Smooth muscle cell (in vitro differentiated cells): Measurements from ENCODE around the gene RABGAP1. TPM values are rescaled to one million over a fixed set of nuclear protein-coding genes. Genes with fewer than 3 reads are reported as not detected.
A peak's percentile ranks its signal among the peaks of the same experiment; 100 is the strongest.

Experiments
- DNase-seq: peaks from one replicate; lab custom pipeline; 2025; ENCODE audit not compliant: unreplicated experiment; lab: John Stamatoyannopoulos, UW
- H2AFZ ChIP-seq: fragments of 200-600 bp; sonication (generic); 2 replicates; pipeline ENCODE4 v1.6.0; 2016; ENCODE audit warnings: antibody characterized with exemption, low read depth, mild to moderate bottlenecking
- H3F3A ChIP-seq: fragments of 200-600 bp; sonication (generic); 2 replicates; pipeline ENCODE4 v1.6.0; 2017; ENCODE audit warnings: antibody characterized with exemption, low read depth
- H3K27ac ChIP-seq: fragments of 200-600 bp; sonication (generic); 2 replicates; pipeline ENCODE4 v1.5.1; 2016; ENCODE audit warnings: low read depth, mild to moderate bottlenecking
- H3K27me3 ChIP-seq: fragments of 200-600 bp; sonication (generic); 2 replicates; pipeline ENCODE4 v1.6.1; 2016; ENCODE audit warnings: low read depth, mild to moderate bottlenecking
- H3K36me3 ChIP-seq: fragments of 200-600 bp; sonication (generic); 2 replicates; pipeline ENCODE4 v1.5.1; 2016; ENCODE audit warnings: low read depth
- H3K4me1 ChIP-seq: fragments of 200-600 bp; sonication (generic); 2 replicates; pipeline ENCODE4 v1.5.1; 2016; ENCODE audit warnings: low read depth
- H3K4me2 ChIP-seq: fragments of 200-600 bp; sonication (generic); 2 replicates; pipeline ENCODE4 v1.6.0; 2016; ENCODE audit warnings: mild to moderate bottlenecking
- H3K4me3 ChIP-seq: fragments of 200-600 bp; sonication (generic); 2 replicates; pipeline ENCODE4 v1.5.1; 2016; ENCODE audit warnings: mild to moderate bottlenecking
- H3K79me2 ChIP-seq: fragments of 200-600 bp; sonication (generic); 2 replicates; pipeline ENCODE4 v1.6.0; 2016; ENCODE audit warnings: low read depth, mild to moderate bottlenecking
- H3K9ac ChIP-seq: fragments of 200-600 bp; sonication (generic); 2 replicates; pipeline ENCODE4 v1.6.0; 2016; ENCODE audit warnings: low read depth
- H3K9me3 ChIP-seq: fragments of 200-600 bp; sonication (generic); replicated peaks from 2 replicates; pipeline ENCODE4 v1.5.1; 2016; ENCODE audit warnings: low read depth
- H4K20me1 ChIP-seq: fragments of 200-600 bp; sonication (generic); 2 replicates; pipeline ENCODE4 v1.6.0; 2016; ENCODE audit warnings: low read depth
- WGBS: methylation state at CpG from one replicate; pipeline ENCODE4 v1.1.7; 2016; ENCODE audit warnings: low lambda C conversion rate; 5-methylcytosine and 5-hydroxymethylcytosine counted together
- polyA plus RNA-seq: library from polyadenylated mRNA; unstranded; fragments of >200 nt; fragmentation: Nextera tagmentation; extraction: Ambion mirVana; gene quantifications from 2 replicates; pipeline ENCODE4 v1.2.1, GENCODE V29; 2016
- total RNA-seq: library from RNA; depleted of rRNA; stranded (reverse); fragments of >200 nt; gene quantifications from 2 replicates; pipeline ENCODE4 v1.2.3, GENCODE V29; 2014
- TF ChIP-seq, protein P1 (sequence below): fragments of 200-600 bp; sonication (generic); IDR thresholded peaks from 2 replicates; pipeline ENCODE4 v1.5.1; 2017; ENCODE audit warnings: borderline replicate concordance, mild to moderate bottlenecking, antibody characterized with exemption; ENCODE audit not compliant: insufficient read depth, poor library complexity, severe bottlenecking

Gene RABGAP1
- total and polyA plus RNA-seq, 2 experiments from 2014 or later = 13.5 to 31.8 TPM

- H2AFZ ChIP-seq = no peak overlapping the region
- no peak overlapping the region for H3K4me2 ChIP-seq
- no peaks in the 10 kb centered on the region for H3K9me3 ChIP-seq
- TF ChIP-seq, protein P1, sequence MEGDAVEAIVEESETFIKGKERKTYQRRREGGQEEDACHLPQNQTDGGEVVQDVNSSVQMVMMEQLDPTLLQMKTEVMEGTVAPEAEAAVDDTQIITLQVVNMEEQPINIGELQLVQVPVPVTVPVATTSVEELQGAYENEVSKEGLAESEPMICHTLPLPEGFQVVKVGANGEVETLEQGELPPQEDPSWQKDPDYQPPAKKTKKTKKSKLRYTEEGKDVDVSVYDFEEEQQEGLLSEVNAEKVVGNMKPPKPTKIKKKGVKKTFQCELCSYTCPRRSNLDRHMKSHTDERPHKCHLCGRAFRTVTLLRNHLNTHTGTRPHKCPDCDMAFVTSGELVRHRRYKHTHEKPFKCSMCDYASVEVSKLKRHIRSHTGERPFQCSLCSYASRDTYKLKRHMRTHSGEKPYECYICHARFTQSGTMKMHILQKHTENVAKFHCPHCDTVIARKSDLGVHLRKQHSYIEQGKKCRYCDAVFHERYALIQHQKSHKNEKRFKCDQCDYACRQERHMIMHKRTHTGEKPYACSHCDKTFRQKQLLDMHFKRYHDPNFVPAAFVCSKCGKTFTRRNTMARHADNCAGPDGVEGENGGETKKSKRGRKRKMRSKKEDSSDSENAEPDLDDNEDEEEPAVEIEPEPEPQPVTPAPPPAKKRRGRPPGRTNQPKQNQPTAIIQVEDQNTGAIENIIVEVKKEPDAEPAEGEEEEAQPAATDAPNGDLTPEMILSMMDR = no peak
- no peaks in the 10 kb centered on the region for H3K27me3 ChIP-seq
- no peaks in the 10 kb centered on the region for H3F3A ChIP-seq
- H4K20me1 ChIP-seq = peaks cover 82% of the 10 kb centered on the region
- peak overlapping the region; percentile 7 for H3K27ac ChIP-seq
- H3K36me3 ChIP-seq = no peaks in the 10 kb centered on the region
- no peak for DNase-seq
- H3K4me1 ChIP-seq = no peaks in the 10 kb centered on the region
- no peak overlapping the region for H3K4me3 ChIP-seq
- H3K9ac ChIP-seq = no peak overlapping the region
- peaks cover 88% of the 10 kb centered on the region for H3K79me2 ChIP-seq
Observed at GRCh38 chr9:122954253-122954691, 13.5 kb downstream of the RABGAP1 start.

DNA sequence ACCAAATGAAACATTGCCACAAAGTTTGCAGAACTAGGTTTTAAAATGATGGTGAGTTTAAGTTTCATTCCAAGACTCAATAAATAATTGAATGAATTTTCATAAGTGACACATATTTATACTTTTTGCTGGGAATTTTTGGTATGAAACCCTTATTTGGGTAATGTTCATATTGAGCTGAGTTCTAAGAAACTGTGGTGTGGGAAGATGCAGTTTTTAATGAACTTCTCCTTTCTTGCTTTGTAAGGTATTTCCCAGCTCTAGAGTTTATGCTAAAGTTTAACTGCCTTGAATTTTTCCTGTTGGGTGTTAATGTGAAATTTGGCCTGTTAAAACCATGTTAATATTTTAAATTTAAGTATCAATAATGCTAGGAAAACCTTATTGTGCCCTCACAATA is 15.1 kb downstream of the RABGAP1 start:
- Histone ChIP-seq H3K4me2 (no peak overlapping the region), H3K4me1 (no peaks in the 10 kb centered on the region), H3K79me2 (peaks cover 71% of the 10 kb centered on the region), H3F3A (no peaks in the 10 kb centered on the region), H3K4me3 (no peak overlapping the region), H3K27ac (no peak overlapping the region), H3K27me3 (no peaks in the 10 kb centered on the region), H3K9ac (no peak overlapping the region), H3K36me3 (no peaks in the 10 kb centered on the region), H3K9me3 (no peaks in the 10 kb centered on the region), H4K20me1 (peaks cover 65% of the 10 kb centered on the region), H2AFZ (no peak overlapping the region)
- TF ChIP-seq, protein P1 = no peak
- DNase-seq = no peak

- H3K4me2 ChIP-seq = no peak overlapping the region
- H3K36me3 ChIP-seq = no peaks in the 10 kb centered on the region
- H3K27me3 ChIP-seq = no peaks in the 10 kb centered on the region
- H3K27ac ChIP-seq = no peak overlapping the region
- WGBS = 91% methylated on average over 1 of the region's 1 CpG
- no peaks in the 10 kb centered on the region for H3K4me1 ChIP-seq
- TF ChIP-seq, protein P1 = no peak
- DNase-seq = no peak
- H3F3A ChIP-seq = no peaks in the 10 kb centered on the region
- H2AFZ ChIP-seq = no peak overlapping the region
- no peak overlapping the region for H3K9ac ChIP-seq
- H3K9me3 ChIP-seq = no peaks in the 10 kb centered on the region
- H3K79me2 ChIP-seq = peaks cover 28% of the 10 kb centered on the region
- H4K20me1 ChIP-seq = peaks cover 14% of the 10 kb centered on the region
- no peak overlapping the region for H3K4me3 ChIP-seq
Observed at GRCh38 chr9:122961139-122961538, 20.3 kb downstream of the RABGAP1 start.

GRCh38 chr9:122975196-122975595 is 34.4 kb downstream of the RABGAP1 start:
- 99% methylated on average over 2 of the region's 2 CpGs for WGBS
- no peak for DNase-seq
- Histone ChIP-seq H3K27me3 (no peaks in the 10 kb centered on the region), H4K20me1 (peaks cover 26% of the 10 kb centered on the region), H3K36me3 (peaks cover 7% of the 10 kb centered on the region), H3K9ac (no peak overlapping the region), H3K79me2 (peaks cover 42% of the 10 kb centered on the region), H3K4me2 (no peak overlapping the region), H3K4me1 (no peaks in the 10 kb centered on the region), H3K27ac (no peak overlapping the region), H3K9me3 (no peaks in the 10 kb centered on the region), H3K4me3 (no peak overlapping the region), H3F3A (no peaks in the 10 kb centered on the region), H2AFZ (no peak overlapping the region)
- TF ChIP-seq, protein P1 = no peak
